Stimulated activated effector memory CD8-positive, alpha-beta T cell treated with anti-CD3 and anti-CD28 coated beads, Interleukin-12 subunit alpha, Interleukin-12 subunit beta, amount 100 ng/mL, for 72 hours (primary cell): Measurements from ENCODE around the gene MMP14.
"Not testable (repeated sequence)": the region's sequence is repeated elsewhere in the genome, so short reads cannot be mapped to it uniquely, and the experiment has no call there.

Experiments
- ATAC-seq: fragments of 150-1000 bp; cut with Tn5 transposase; 2 replicates; pipeline ENCODE4 v1.10.0; 2021
- DNase-seq, 2 donors: peaks; one replicate each; pipeline ENCODE4 v3.0.0; 2021 to 2022; ENCODE audit warnings: low spot score in 2 of 2
- H3K27ac Mint-ChIP-seq: one replicate; pipeline ENCODE4 v1.8.0; 2022; ENCODE audit warnings: mild to moderate bottlenecking, mixed read lengths
- H3K36me3 Mint-ChIP-seq: one replicate; pipeline ENCODE4 v1.8.0; 2022; ENCODE audit warnings: mild to moderate bottlenecking, mixed read lengths
- H3K4me1 Mint-ChIP-seq: one replicate; pipeline ENCODE4 v1.8.0; 2022; ENCODE audit warnings: mixed read lengths
- H3K4me3 Mint-ChIP-seq: one replicate; pipeline ENCODE4 v1.8.0; 2022; ENCODE audit warnings: mild to moderate bottlenecking, mixed read lengths
- H3K9me3 Mint-ChIP-seq: one replicate; pipeline ENCODE4 v1.8.0; 2022; ENCODE audit warnings: mixed read lengths

The MMP14 gene

GRCh38 chr14:22844221-22845102 is 8.1 kb downstream of the MMP14 start:
- no peaks in the 10 kb centered on the region for H3K9me3 Mint-ChIP-seq
- no peak overlapping the region for H3K4me3 Mint-ChIP-seq
- peaks cover 4% of the 10 kb centered on the region for H3K36me3 Mint-ChIP-seq
- no peak overlapping the region for H3K27ac Mint-ChIP-seq
- ATAC-seq (no peak), DNase-seq (no peak)
- H3K4me1 Mint-ChIP-seq: no peaks in the 10 kb centered on the region

GRCh38 chr14:22845103-22845394 is 8.7 kb downstream of the MMP14 start:
- Mint-ChIP-seq H3K9me3 (no peaks in the 10 kb centered on the region), H3K4me1 (no peaks in the 10 kb centered on the region), H3K27ac (no peak overlapping the region), H3K36me3 (peaks cover 4% of the 10 kb centered on the region), H3K4me3 (no peak overlapping the region)
- ATAC-seq (no peak), DNase-seq (no peak)

- Mint-ChIP-seq H3K4me1 (peaks cover 3% of the 10 kb centered on the region), H3K27ac (peak overlapping the region; percentile 59), H3K4me3 (no peak overlapping the region), H3K9me3 (no peaks in the 10 kb centered on the region), H3K36me3 (peaks cover 4% of the 10 kb centered on the region)
- no peak for DNase-seq
- no peak for ATAC-seq
These were observed 9.6 kb downstream of the MMP14 start for GRCh38 chr14:22845821-22846625.

- no peaks in the 10 kb centered on the region for H3K9me3 Mint-ChIP-seq
- DNase-seq: no peak
- peaks cover 4% of the 10 kb centered on the region for H3K36me3 Mint-ChIP-seq
- peak overlapping the region; percentile 59 for H3K27ac Mint-ChIP-seq
- ATAC-seq: no peak
- H3K4me1 Mint-ChIP-seq: peaks cover 11% of the 10 kb centered on the region
- H3K4me3 Mint-ChIP-seq: no peak overlapping the region
These were observed 10.5 kb downstream of the MMP14 start for GRCh38 chr14:22846811-22847307.

- no peak overlapping the region for H3K27ac Mint-ChIP-seq
- H3K9me3 Mint-ChIP-seq: no peaks in the 10 kb centered on the region
- ATAC-seq: no peak
- no peak overlapping the region for H3K4me3 Mint-ChIP-seq
- DNase-seq: no peak
- peaks cover 14% of the 10 kb centered on the region for H3K4me1 Mint-ChIP-seq
- peaks cover 4% of the 10 kb centered on the region for H3K36me3 Mint-ChIP-seq
These were observed 11.4 kb downstream of the MMP14 start for GRCh38 chr14:22847661-22848341.

- Mint-ChIP-seq H3K4me3 (no peak overlapping the region), H3K27ac (peak overlapping the region; percentile 59), H3K9me3 (no peaks in the 10 kb centered on the region), H3K36me3 (peaks cover 4% of the 10 kb centered on the region), H3K4me1 (peaks cover 20% of the 10 kb centered on the region)
- no peak for DNase-seq
- ATAC-seq: no peak
These were observed 12.2 kb downstream of the MMP14 start for GRCh38 chr14:22848351-22849164.

GRCh38 chr14:22849212-22849819 is 12.9 kb downstream of the MMP14 start:
- peaks cover 20% of the 10 kb centered on the region for H3K4me1 Mint-ChIP-seq

GRCh38 chr14:22850944-22851764 is 14.8 kb downstream of the MMP14 start:
- Mint-ChIP-seq H3K36me3 (peaks cover 4% of the 10 kb centered on the region), H3K4me3 (peak overlapping the region; percentile 19), H3K27ac (peak overlapping the region; percentile 63), H3K4me1 (peaks cover 20% of the 10 kb centered on the region), H3K9me3 (no peaks in the 10 kb centered on the region)
- peak; percentile 87 for ATAC-seq
- DNase-seq: peak in 1 of 2 donors; percentile 72

More at GRCh38 chr14:22849212-22849819, 12.9 kb downstream of the MMP14 start:
- no peak overlapping the region for H3K4me3 Mint-ChIP-seq
- DNase-seq: no peak
- no peak for ATAC-seq
- peaks cover 4% of the 10 kb centered on the region for H3K36me3 Mint-ChIP-seq
- H3K27ac Mint-ChIP-seq: peak overlapping the region; percentile 59
- H3K9me3 Mint-ChIP-seq: no peaks in the 10 kb centered on the region

- not testable (repeated sequence) for H3K9me3 Mint-ChIP-seq, ATAC-seq
These were observed 15.8 kb downstream of the MMP14 start for GRCh38 chr14:22852178-22852577.

GRCh38 chr14:22852599-22852939 is 16.2 kb downstream of the MMP14 start:
- DNase-seq (no peak), ATAC-seq (no peak)
- Mint-ChIP-seq H3K27ac (peak overlapping the region; percentile 92), H3K9me3 (no peaks in the 10 kb centered on the region), H3K36me3 (peaks cover 4% of the 10 kb centered on the region), H3K4me3 (peak overlapping the region; percentile 77), H3K4me1 (peaks cover 24% of the 10 kb centered on the region)

More at GRCh38 chr14:22852178-22852577, 15.8 kb downstream of the MMP14 start:
- not testable (repeated sequence) for DNase-seq, H3K4me3 Mint-ChIP-seq, H3K27ac Mint-ChIP-seq, H3K36me3 Mint-ChIP-seq
- H3K4me1 Mint-ChIP-seq: peaks cover 20% of the 10 kb centered on the region

GRCh38 chr14:22852940-22853767 is 16.8 kb downstream of the MMP14 start:
- H3K9me3 Mint-ChIP-seq: no peaks in the 10 kb centered on the region
- H3K4me3 Mint-ChIP-seq: peak overlapping the region; percentile 77
- peak; percentile 84 for ATAC-seq
- H3K27ac Mint-ChIP-seq: peak overlapping the region; percentile 92
- H3K36me3 Mint-ChIP-seq: peaks cover 4% of the 10 kb centered on the region
- DNase-seq: peak; percentile 99
- H3K4me1 Mint-ChIP-seq: peaks cover 30% of the 10 kb centered on the region

GRCh38 chr14:22854296-22854695 is 17.9 kb downstream of the MMP14 start:
- not testable (repeated sequence) for DNase-seq, H3K4me3 Mint-ChIP-seq, H3K36me3 Mint-ChIP-seq, H3K9me3 Mint-ChIP-seq, ATAC-seq, H3K27ac Mint-ChIP-seq
- H3K4me1 Mint-ChIP-seq: peaks cover 36% of the 10 kb centered on the region
